ENCODE measurements around the gene TAF8. TPM values are rescaled to one million over a fixed set of nuclear protein-coding genes. Genes with fewer than 3 reads are reported as not detected.

The TAF8 gene
- total RNA-seq, 1 donor from 2014 or later: 17.2 TPM

GRCh38 chr6:42120895-42121865 lies 70.9 kb downstream of the TAF8 start:
- no peak for DNase-seq (ENCODE audit: low spot score)
- TF ChIP-seq CTCF (IDR thresholded peaks at IDR 0.05): no peak
- Mint-ChIP-seq H3K27ac (ENCODE audit: unreplicated experiment) (no peak overlapping the region), H3K4me3 (ENCODE audit: unreplicated experiment) (no peak overlapping the region), H3K4me1 (ENCODE audit: low read depth) (peaks cover 28% of the 10 kb centered on the region), H3K36me3 (ENCODE audit: low read depth) (no peaks in the 10 kb centered on the region), H3K27me3 (ENCODE audit: low read depth) (no peaks in the 10 kb centered on the region), H3K9me3 (ENCODE audit: low read depth) (no peaks in the 10 kb centered on the region)

- no peak overlapping the region for H3K27ac Mint-ChIP-seq (ENCODE audit: unreplicated experiment)
- no peak overlapping the region for H3K4me3 Mint-ChIP-seq (ENCODE audit: unreplicated experiment)
- DNase-seq (ENCODE audit: low spot score): no peak
- TF ChIP-seq CTCF (IDR thresholded peaks at IDR 0.05): no peak
- H3K36me3 Mint-ChIP-seq (ENCODE audit: low read depth): peaks cover 2% of the 10 kb centered on the region
- H3K9me3 Mint-ChIP-seq (ENCODE audit: low read depth): no peaks in the 10 kb centered on the region
- no peaks in the 10 kb centered on the region for H3K27me3 Mint-ChIP-seq (ENCODE audit: low read depth)
- H3K4me1 Mint-ChIP-seq (ENCODE audit: low read depth): peaks cover 22% of the 10 kb centered on the region
Measured at GRCh38 chr6:42123379-42124103, 73.2 kb downstream of the TAF8 start.

GRCh38 chr6:42124223-42124836 lies 74.0 kb downstream of the TAF8 start:
- Mint-ChIP-seq H3K27ac (ENCODE audit: unreplicated experiment) (no peak overlapping the region), H3K27me3 (ENCODE audit: low read depth) (no peaks in the 10 kb centered on the region), H3K4me1 (ENCODE audit: low read depth) (peaks cover 20% of the 10 kb centered on the region), H3K4me3 (ENCODE audit: unreplicated experiment) (no peak overlapping the region), H3K9me3 (ENCODE audit: low read depth) (no peaks in the 10 kb centered on the region), H3K36me3 (ENCODE audit: low read depth) (peaks cover 2% of the 10 kb centered on the region)
- DNase-seq (ENCODE audit: low spot score): no peak
- TF ChIP-seq CTCF (IDR thresholded peaks at IDR 0.05): no peak

- H3K4me3 Mint-ChIP-seq (ENCODE audit: unreplicated experiment): no peak overlapping the region
- H3K9me3 Mint-ChIP-seq (ENCODE audit: low read depth): no peaks in the 10 kb centered on the region
- peaks cover 20% of the 10 kb centered on the region for H3K4me1 Mint-ChIP-seq (ENCODE audit: low read depth)
- H3K27ac Mint-ChIP-seq (ENCODE audit: unreplicated experiment): no peak overlapping the region
- H3K27me3 Mint-ChIP-seq (ENCODE audit: low read depth): no peaks in the 10 kb centered on the region
- no peak for TF ChIP-seq CTCF (IDR thresholded peaks at IDR 0.05)
- DNase-seq (ENCODE audit: low spot score): no peak
- H3K36me3 Mint-ChIP-seq (ENCODE audit: low read depth): peaks cover 2% of the 10 kb centered on the region
Measured at GRCh38 chr6:42125231-42125630, 74.9 kb downstream of the TAF8 start.

- no peak overlapping the region for H3K27ac Mint-ChIP-seq (ENCODE audit: unreplicated experiment)
- no peaks in the 10 kb centered on the region for H3K27me3 Mint-ChIP-seq (ENCODE audit: low read depth)
- H3K4me3 Mint-ChIP-seq (ENCODE audit: unreplicated experiment): no peak overlapping the region
- no peak for TF ChIP-seq CTCF (IDR thresholded peaks at IDR 0.05)
- peaks cover 2% of the 10 kb centered on the region for H3K36me3 Mint-ChIP-seq (ENCODE audit: low read depth)
- H3K4me1 Mint-ChIP-seq (ENCODE audit: low read depth): peaks cover 20% of the 10 kb centered on the region
- no peaks in the 10 kb centered on the region for H3K9me3 Mint-ChIP-seq (ENCODE audit: low read depth)
- no peak for DNase-seq (ENCODE audit: low spot score)
Measured at GRCh38 chr6:42125663-42126062, 75.3 kb downstream of the TAF8 start.
